ENCODE data around the gene PLPP3.

Gene PLPP3

DNA sequence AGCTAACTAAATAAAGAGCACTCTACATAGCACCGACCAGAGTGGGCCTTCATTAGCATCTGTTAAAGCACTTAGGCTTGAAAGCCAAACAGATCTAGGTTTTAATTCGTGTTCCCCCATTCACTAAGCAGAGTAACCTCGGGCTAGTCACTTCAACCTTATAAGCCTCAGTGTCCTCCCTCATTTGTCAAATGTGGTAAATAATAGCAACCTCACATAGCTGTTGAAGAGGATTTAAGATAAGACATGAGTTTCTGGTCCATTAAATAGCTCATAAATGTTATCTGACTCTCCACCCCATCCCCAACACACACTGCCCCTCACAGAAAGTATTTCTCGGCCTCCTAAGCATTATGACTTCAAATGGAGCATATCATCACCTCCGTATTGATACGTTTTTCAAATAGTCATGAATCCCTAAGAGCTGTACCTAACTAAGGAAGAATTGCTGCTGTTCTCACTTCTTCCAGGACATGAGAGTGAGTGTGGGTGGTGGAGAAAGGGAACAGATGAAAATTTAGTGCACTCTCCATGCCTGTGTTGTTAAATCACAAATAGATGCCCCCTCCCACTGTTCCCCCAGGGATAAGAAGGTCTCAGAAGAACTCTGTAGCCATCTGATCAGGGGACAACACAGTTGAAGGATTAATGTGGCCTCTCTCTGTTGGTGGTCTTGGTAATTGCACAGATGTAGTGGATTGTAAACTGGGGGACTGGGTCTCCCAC, 47.6 kb downstream of the PLPP3 start:
- in situ Hi-C loops (cut with MboI; ENCODE audit: low pct_unique_long_range_greater_than_20kb, low sequenced_read_pairs) = no loop called here
- DNase-seq = no peak

GRCh38 chr1:56529801-56530200, 49.6 kb downstream of the PLPP3 start:
- no peak for DNase-seq
- in situ Hi-C loops (cut with MboI; ENCODE audit: low pct_unique_long_range_greater_than_20kb, low sequenced_read_pairs) = no loop called here

DNA sequence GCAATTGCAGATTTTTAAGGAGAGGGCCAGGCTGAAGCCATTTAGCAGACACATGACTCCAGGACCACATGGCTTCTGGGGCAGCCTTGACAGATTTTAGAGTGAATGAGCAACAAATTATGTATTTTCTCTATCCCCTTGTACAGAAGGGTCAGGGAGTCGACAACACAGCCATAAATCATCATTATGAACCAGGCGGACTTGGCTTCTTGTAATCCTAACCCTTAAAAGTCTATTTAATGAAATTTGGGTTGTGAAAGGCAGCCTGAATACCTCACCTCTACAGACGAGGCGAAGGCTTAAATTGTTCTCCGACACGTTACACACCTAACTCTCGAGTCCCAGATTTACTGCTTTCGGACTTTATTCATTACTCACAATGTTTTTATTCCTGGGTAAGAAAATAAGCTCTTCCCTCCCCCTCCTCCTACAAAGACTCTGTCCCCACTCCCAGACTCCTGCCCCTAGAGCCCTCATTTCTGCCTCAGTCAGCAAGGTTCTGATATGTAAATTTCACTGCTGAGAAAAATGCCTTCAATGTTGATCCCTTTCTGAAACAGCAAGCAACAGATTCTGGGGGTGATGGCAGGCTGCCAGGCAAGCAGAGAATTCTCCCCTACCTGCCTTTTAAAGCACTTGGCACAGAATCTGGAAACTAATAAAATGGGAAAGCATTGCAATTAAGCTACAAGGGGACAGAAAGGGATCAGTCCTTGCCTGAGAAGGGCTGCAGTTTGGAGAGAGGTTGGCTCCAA, 51.6 kb downstream of the PLPP3 start:
- in situ Hi-C loops (cut with MboI; ENCODE audit: low pct_unique_long_range_greater_than_20kb, low sequenced_read_pairs) = no loop called here
- DNase-seq = no peak

DNA sequence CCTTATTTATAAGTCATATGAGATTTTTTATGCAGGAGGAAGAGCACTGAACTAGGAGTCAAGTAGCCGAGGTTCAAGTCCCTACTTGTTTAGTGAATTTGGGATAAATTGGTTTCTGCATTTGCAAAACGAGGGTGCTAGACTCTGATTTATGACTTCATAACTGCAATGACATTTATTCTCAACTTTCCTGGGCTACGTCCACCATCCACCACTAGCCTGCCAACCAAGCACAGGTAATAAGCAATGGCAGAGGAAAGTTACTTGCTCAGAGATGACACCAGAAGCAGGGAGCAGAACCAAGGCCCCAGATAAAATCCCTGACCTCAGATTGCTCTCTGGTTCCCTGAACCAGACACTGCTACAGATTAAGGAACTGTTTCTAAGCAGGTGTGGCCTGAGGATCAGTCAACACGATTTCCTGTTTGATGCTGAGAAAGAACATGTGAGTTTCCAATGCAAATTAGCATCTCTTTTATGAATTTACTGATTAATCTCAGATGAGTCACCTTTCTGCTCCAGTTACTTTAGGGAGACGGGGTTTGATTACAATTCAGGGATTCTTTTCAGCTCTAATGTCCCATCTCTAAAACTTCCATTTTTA, 52.7 kb downstream of the PLPP3 start:
- DNase-seq = peak; percentile 28
- in situ Hi-C loops (cut with MboI; ENCODE audit: low pct_unique_long_range_greater_than_20kb, low sequenced_read_pairs) = no loop called here

- peak; percentile 91 for DNase-seq
- in situ Hi-C loops (cut with MboI; ENCODE audit: low pct_unique_long_range_greater_than_20kb, low sequenced_read_pairs) = no loop called here
Observed at GRCh38 chr1:56525489-56526041, 53.8 kb downstream of the PLPP3 start.

DNA sequence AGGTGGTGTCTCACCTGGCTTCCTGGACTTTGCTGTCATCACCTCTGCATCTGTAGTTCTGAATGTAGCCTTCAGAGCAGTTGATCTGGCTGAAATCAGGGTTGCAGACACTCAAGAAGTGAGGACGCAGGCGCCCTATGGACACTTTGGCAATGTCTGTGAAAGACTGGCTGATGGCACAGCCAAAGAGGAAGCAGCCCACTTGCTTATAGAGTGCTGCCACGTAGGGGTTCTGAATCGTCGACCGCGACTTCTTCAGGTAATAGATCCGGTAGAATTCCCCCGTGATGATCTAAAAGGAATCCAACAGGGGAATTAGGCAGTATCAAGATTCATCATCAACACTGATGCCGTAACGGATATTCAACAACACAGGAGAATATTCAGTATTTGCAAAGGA, 55.1 kb downstream of the PLPP3 start:
- in situ Hi-C loops (cut with MboI; ENCODE audit: low pct_unique_long_range_greater_than_20kb, low sequenced_read_pairs) = no loop called here
- no peak for DNase-seq

GRCh38 chr1:56522680-56523079, 56.7 kb downstream of the PLPP3 start:
- in situ Hi-C loops (cut with MboI; ENCODE audit: low pct_unique_long_range_greater_than_20kb, low sequenced_read_pairs) = no loop called here
- peak; percentile 21 for DNase-seq

- in situ Hi-C loops (cut with MboI; ENCODE audit: low pct_unique_long_range_greater_than_20kb, low sequenced_read_pairs) = no loop called here
Observed at GRCh38 chr1:56520016-56520601, 59.3 kb downstream of the PLPP3 start.

GRCh38 chr1:56517404-56518130, 61.8 kb downstream of the PLPP3 start:
- in situ Hi-C loops (cut with MboI; ENCODE audit: low pct_unique_long_range_greater_than_20kb, low sequenced_read_pairs) = no loop called here
- no peak for DNase-seq

More at GRCh38 chr1:56520016-56520601, 59.3 kb downstream of the PLPP3 start:
- no peak for DNase-seq

DNA sequence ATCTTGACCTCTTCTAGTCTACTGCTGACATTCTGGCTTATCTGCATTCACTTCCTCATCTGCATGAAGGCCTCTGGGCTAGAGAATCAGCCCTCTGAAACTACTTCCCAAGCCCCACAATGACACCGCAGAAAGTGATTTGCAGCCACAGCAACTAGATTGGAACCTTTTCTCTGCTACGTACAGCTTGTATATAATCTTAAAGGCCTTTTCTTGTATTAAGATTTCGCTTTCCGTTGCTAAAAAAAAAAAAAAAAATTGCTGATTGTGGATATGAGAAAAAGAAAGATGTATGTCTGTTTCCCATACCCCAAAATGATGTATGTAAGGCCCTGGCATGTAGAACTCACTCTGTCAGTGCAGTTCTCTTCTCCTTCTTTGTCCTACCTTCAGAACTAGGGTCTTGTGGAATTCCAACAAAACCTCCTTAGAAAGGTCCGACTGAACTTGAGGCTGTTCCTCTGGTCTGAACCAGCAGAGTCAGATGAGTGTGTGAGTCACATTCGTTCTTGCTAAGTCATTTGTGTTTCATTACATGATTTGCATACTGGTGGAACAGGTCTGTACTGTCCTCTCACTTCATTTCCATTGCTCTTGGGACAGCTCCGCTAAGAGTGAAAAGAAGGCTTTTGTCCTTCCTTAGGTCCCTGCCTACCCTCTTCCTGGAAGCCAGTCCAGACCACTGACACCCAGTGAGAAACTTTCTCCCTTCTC, 62.7 kb downstream of the PLPP3 start:
- peak; percentile 28 for DNase-seq
- in situ Hi-C loops (cut with MboI; ENCODE audit: low pct_unique_long_range_greater_than_20kb, low sequenced_read_pairs) = no loop called here

GRCh38 chr1:56515898-56516538, 63.3 kb downstream of the PLPP3 start:
- in situ Hi-C loops (cut with MboI; ENCODE audit: low pct_unique_long_range_greater_than_20kb, low sequenced_read_pairs) = no loop called here
- no peak for DNase-seq

GRCh38 chr1:56512724-56513494, 66.5 kb downstream of the PLPP3 start:
- DNase-seq = no peak
- in situ Hi-C loops (cut with MboI; ENCODE audit: low pct_unique_long_range_greater_than_20kb, low sequenced_read_pairs) = no loop called here

DNA sequence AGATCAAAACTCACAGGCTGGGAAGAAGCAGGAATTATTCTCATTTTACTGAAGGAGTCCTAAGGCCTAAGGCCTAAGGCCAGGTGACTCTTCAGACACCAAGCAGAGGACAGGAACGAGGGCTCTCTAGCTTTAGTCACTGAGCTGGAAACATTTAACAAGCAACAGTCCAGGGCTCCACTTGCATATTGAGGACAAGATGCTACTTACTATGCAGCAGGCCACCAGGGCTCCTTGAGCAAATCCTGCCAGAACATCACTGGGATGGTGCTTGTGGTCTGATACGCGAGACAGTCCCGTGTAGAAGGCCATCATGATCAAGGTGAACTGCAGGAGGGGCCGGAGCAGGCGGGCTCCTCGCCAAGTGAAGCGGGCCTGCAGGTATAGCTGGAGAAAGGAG, 67.6 kb downstream of the PLPP3 start:
- no peak for DNase-seq
- in situ Hi-C loops (cut with MboI; ENCODE audit: low pct_unique_long_range_greater_than_20kb, low sequenced_read_pairs) = no loop called here

- DNase-seq = no peak
- in situ Hi-C loops (cut with MboI; ENCODE audit: low pct_unique_long_range_greater_than_20kb, low sequenced_read_pairs) = no loop called here
Observed at GRCh38 chr1:56511364-56511763, 68.0 kb downstream of the PLPP3 start.

- no peak for DNase-seq
- in situ Hi-C loops (cut with MboI; ENCODE audit: low pct_unique_long_range_greater_than_20kb, low sequenced_read_pairs) = no loop called here
Observed at GRCh38 chr1:56510642-56511021, 68.7 kb downstream of the PLPP3 start.

- DNase-seq = no peak
- in situ Hi-C loops (cut with MboI; ENCODE audit: low pct_unique_long_range_greater_than_20kb, low sequenced_read_pairs) = no loop called here
Observed at GRCh38 chr1:56509713-56510641, 69.4 kb downstream of the PLPP3 start.
